ENCODE measurements around the gene RPS2.

RPS2 gene

DNA sequence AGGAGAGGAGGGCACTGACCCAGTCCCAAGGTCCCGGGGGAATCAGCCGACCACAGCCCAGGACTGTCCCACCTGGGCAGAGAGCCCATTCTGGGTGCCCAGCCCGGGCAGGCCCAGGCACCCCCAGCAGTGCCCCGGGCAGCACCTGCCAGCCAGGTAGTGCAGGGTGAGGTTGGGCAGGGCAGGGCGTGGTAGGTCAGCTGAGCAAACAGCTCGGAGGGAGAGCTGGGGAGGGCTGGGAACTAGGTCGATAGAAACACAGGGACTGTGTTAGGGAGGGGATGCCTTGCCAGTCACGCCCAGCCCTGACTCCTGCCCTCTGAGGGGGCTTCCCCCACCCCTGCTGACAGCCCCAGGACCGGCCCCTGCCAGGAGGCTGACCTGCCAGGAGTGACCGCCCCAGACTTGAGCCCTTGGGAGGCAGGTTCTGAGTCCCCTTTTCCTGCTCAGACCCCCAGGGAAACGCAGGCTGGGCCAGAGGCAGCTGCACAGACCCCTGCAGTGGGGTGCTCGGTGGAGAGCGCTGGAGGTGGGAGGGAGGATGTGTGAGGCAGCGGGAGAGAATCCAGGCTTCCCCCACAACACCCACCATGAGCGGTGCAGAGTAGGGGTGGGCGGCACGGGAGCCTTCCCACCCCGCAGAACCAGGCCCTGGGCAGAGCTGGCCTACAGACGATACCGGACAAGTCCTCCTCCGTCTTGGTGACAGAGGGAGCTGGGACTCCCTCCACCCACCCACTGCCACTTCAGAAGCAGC is 51.1 kb downstream of the RPS2 start:
- ATAC-seq, result no peak
- TF ChIP-seq CSDC2 (CRISPR knock-in tag; IDR thresholded peaks at IDR 0.05), result no peak
- no peak for TF ChIP-seq ZNF70 (CRISPR knock-in tag; IDR thresholded peaks at IDR 0.05)
- TF ChIP-seq, protein P1, sequence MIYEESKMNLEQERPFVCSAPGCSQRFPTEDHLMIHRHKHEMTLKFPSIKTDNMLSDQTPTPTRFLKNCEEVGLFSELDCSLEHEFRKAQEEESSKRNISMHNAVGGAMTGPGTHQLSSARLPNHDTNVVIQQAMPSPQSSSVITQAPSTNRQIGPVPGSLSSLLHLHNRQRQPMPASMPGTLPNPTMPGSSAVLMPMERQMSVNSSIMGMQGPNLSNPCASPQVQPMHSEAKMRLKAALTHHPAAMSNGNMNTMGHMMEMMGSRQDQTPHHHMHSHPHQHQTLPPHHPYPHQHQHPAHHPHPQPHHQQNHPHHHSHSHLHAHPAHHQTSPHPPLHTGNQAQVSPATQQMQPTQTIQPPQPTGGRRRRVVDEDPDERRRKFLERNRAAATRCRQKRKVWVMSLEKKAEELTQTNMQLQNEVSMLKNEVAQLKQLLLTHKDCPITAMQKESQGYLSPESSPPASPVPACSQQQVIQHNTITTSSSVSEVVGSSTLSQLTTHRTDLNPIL (CRISPR knock-in tag; IDR thresholded peaks at IDR 0.05; ENCODE audit: low read depth), result no peak
- no peak for TF ChIP-seq TOX (CRISPR knock-in tag; IDR thresholded peaks at IDR 0.05; ENCODE audit: borderline replicate concordance)
- TF ChIP-seq ZFP30 (CRISPR knock-in tag; IDR thresholded peaks at IDR 0.05), result no peak
- TF ChIP-seq BACH2 (CRISPR knock-in tag; IDR thresholded peaks at IDR 0.05; ENCODE audit: borderline replicate concordance), result no peak
- no peak for TF ChIP-seq GLIS3 (CRISPR knock-in tag; IDR thresholded peaks at IDR 0.05)
- no peak for TF ChIP-seq ZFP3 (CRISPR knock-in tag; IDR thresholded peaks at IDR 0.05)
- no peak for TF ChIP-seq ZNF8 (CRISPR knock-in tag; IDR thresholded peaks at IDR 0.05)
- TF ChIP-seq, protein P2, sequence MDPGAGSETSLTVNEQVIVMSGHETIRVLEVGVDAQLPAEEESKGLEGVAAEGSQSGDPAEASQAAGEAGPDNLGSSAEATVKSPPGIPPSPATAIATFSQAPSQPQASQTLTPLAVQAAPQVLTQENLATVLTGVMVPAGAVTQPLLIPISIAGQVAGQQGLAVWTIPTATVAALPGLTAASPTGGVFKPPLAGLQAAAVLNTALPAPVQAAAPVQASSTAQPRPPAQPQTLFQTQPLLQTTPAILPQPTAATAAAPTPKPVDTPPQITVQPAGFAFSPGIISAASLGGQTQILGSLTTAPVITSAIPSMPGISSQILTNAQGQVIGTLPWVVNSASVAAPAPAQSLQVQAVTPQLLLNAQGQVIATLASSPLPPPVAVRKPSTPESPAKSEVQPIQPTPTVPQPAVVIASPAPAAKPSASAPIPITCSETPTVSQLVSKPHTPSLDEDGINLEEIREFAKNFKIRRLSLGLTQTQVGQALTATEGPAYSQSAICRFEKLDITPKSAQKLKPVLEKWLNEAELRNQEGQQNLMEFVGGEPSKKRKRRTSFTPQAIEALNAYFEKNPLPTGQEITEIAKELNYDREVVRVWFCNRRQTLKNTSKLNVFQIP (CRISPR knock-in tag; IDR thresholded peaks at IDR 0.05; ENCODE audit: borderline replicate concordance, low read depth), result no peak
- no peak for TF ChIP-seq ESRRG (CRISPR knock-in tag; IDR thresholded peaks at IDR 0.05)
- TF ChIP-seq, protein P3, sequence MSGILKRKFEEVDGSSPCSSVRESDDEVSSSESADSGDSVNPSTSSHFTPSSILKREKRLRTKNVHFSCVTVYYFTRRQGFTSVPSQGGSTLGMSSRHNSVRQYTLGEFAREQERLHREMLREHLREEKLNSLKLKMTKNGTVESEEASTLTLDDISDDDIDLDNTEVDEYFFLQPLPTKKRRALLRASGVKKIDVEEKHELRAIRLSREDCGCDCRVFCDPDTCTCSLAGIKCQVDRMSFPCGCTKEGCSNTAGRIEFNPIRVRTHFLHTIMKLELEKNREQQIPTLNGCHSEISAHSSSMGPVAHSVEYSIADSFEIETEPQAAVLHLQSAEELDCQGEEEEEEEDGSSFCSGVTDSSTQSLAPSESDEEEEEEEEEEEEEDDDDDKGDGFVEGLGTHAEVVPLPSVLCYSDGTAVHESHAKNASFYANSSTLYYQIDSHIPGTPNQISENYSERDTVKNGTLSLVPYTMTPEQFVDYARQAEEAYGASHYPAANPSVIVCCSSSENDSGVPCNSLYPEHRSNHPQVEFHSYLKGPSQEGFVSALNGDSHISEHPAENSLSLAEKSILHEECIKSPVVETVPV (CRISPR knock-in tag; IDR thresholded peaks at IDR 0.05), result no peak

DNA sequence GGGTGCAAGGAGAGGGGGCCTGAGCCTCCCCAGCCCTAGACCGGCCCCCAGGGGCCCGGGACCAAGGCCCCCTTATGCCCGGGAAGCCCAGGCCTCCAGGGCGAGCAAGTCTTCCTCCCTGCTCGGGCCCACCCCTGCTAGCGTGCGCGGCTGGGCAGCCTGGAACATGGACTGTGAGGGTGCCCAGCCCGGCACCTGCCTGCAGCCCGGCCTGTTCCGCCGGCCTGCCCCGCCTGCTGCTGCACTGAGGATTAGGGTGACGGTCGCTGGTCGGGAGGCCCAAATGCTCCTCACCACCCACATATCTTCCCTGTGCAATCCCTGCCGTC is 52.4 kb downstream of the RPS2 start:
- TF ChIP-seq PPARA (CRISPR knock-in tag; IDR thresholded peaks at IDR 0.05; ENCODE audit: borderline replicate concordance), result no peak
- no peak for TF ChIP-seq ZFP30 (CRISPR knock-in tag; IDR thresholded peaks at IDR 0.05)
- no peak for TF ChIP-seq ZC3H10 (CRISPR knock-in tag; IDR thresholded peaks at IDR 0.05)
- TF ChIP-seq CSDC2 (CRISPR knock-in tag; IDR thresholded peaks at IDR 0.05), result no peak
- no peak for TF ChIP-seq TOX (CRISPR knock-in tag; IDR thresholded peaks at IDR 0.05; ENCODE audit: borderline replicate concordance)
- TF ChIP-seq, protein P1 (CRISPR knock-in tag; IDR thresholded peaks at IDR 0.05; ENCODE audit: low read depth), result no peak
- TF ChIP-seq, protein P2 (CRISPR knock-in tag; IDR thresholded peaks at IDR 0.05; ENCODE audit: borderline replicate concordance, low read depth), result no peak
- no peak for TF ChIP-seq OSR1 (CRISPR knock-in tag; IDR thresholded peaks at IDR 0.05)
- TF ChIP-seq RARB (CRISPR knock-in tag; IDR thresholded peaks at IDR 0.05), result no peak
- TF ChIP-seq, protein P3 (CRISPR knock-in tag; IDR thresholded peaks at IDR 0.05), result no peak
- TF ChIP-seq, protein P4, sequence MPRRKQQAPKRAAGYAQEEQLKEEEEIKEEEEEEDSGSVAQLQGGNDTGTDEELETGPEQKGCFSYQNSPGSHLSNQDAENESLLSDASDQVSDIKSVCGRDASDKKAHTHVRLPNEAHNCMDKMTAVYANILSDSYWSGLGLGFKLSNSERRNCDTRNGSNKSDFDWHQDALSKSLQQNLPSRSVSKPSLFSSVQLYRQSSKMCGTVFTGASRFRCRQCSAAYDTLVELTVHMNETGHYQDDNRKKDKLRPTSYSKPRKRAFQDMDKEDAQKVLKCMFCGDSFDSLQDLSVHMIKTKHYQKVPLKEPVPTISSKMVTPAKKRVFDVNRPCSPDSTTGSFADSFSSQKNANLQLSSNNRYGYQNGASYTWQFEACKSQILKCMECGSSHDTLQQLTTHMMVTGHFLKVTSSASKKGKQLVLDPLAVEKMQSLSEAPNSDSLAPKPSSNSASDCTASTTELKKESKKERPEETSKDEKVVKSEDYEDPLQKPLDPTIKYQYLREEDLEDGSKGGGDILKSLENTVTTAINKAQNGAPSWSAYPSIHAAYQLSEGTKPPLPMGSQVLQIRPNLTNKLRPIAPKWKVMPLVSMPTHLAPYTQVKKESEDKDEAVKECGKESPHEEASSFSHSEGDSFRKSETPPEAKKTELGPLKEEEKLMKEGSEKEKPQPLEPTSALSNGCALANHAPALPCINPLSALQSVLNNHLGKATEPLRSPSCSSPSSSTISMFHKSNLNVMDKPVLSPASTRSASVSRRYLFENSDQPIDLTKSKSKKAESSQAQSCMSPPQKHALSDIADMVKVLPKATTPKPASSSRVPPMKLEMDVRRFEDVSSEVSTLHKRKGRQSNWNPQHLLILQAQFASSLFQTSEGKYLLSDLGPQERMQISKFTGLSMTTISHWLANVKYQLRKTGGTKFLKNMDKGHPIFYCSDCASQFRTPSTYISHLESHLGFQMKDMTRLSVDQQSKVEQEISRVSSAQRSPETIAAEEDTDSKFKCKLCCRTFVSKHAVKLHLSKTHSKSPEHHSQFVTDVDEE (CRISPR knock-in tag; IDR thresholded peaks at IDR 0.05), result no peak
- TF ChIP-seq TCF4 (CRISPR knock-in tag; IDR thresholded peaks at IDR 0.05; ENCODE audit: borderline replicate concordance), result no peak
- TF ChIP-seq ESRRG (CRISPR knock-in tag; IDR thresholded peaks at IDR 0.05), result no peak
- TF ChIP-seq ZNF565 (CRISPR knock-in tag; conservative IDR thresholded peaks at IDR 0.05; ENCODE audit: low read depth), result no peak
- TF ChIP-seq, protein P5, sequence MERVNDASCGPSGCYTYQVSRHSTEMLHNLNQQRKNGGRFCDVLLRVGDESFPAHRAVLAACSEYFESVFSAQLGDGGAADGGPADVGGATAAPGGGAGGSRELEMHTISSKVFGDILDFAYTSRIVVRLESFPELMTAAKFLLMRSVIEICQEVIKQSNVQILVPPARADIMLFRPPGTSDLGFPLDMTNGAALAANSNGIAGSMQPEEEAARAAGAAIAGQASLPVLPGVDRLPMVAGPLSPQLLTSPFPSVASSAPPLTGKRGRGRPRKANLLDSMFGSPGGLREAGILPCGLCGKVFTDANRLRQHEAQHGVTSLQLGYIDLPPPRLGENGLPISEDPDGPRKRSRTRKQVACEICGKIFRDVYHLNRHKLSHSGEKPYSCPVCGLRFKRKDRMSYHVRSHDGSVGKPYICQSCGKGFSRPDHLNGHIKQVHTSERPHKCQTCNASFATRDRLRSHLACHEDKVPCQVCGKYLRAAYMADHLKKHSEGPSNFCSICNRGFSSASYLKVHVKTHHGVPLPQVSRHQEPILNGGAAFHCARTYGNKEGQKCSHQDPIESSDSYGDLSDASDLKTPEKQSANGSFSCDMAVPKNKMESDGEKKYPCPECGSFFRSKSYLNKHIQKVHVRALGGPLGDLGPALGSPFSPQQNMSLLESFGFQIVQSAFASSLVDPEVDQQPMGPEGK (CRISPR knock-in tag; IDR thresholded peaks at IDR 0.05; ENCODE audit: borderline replicate concordance), result no peak
- TF ChIP-seq GLIS3 (CRISPR knock-in tag; IDR thresholded peaks at IDR 0.05), result no peak
- TF ChIP-seq ZNF8 (CRISPR knock-in tag; IDR thresholded peaks at IDR 0.05), result no peak
- no peak for TF ChIP-seq SNAI2 (CRISPR knock-in tag; IDR thresholded peaks at IDR 0.05)
- TF ChIP-seq ZFP3 (CRISPR knock-in tag; IDR thresholded peaks at IDR 0.05), result no peak
- no peak for ATAC-seq

All from SK-N-SH treated with all-trans-retinoic acid at 6 μM for 48 hours (cell line).